HS-5 (cell line): ENCODE measurements around the gene PLAU.

ENCODE experiments used
- DNase-seq: peaks from one replicate; pipeline ENCODE4 v3.0.0-alpha.2; 2012; ENCODE audit warnings: low read depth

PLAU gene

DNA sequence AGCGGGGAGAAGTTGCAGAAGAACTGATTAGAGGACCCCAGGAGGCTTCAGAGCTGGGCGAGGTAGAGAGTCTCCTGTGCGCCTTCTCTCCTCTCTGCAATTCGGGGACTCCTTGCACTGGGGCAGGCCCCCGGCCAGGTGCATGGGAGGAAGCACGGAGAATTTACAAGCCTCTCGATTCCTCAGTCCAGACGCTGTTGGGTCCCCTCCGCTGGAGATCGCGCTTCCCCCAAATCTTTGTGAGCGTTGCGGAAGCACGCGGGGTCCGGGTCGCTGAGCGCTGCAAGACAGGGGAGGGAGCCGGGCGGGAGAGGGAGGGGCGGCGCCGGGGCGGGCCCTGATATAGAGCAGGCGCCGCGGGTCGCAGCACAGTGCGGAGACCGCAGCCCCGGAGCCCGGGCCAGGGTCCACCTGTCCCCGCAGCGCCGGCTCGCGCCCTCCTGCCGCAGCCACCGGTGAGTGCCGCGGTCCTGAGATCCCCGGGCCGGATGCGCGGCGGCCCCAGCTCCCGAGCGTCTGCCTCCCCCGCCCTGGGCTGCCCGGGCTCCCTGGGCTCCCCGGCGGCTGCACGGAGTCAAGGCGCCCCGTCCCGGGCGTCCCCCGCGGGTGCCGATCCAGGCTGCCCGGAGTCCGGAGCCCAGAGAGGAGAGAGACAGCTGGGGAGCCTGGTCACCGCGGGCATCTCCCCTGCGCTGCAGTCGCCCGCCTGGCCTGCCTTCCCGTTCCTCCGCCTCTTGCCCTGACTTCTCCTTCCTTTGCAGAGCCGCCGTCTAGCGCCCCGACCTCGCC, at the start of gene PLAU:
Gene PLAU, plus strand, starts transcription at position 369 of the 789 bp plus-strand sequence. CDS start 424 bp downstream, outside the sequence.
- DNase-seq = no peak

DNA sequence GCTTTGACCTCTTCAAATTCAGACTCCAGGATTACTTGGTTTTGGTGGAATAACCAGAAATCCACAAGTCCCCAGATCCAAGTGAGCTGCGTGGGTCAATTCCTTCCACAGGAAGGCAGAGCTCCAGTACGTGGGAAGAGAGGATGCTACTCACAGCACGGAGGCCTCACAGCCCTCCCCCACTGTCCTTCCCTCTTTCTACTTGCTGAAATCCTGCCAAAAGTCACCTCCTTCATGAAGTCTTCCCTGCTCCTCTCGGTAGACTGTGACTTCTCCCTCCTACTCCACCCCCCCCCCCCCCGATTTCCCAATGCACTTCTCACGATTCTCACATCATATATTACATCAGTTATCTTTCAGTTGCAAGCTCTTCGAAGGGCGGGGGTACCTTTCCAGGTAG, 48.9 kb upstream of the PLAU start:
- no peak for DNase-seq

- no peak for DNase-seq
Observed at GRCh38 chr10:73863039-73863817, 47.7 kb upstream of the PLAU start.

DNA sequence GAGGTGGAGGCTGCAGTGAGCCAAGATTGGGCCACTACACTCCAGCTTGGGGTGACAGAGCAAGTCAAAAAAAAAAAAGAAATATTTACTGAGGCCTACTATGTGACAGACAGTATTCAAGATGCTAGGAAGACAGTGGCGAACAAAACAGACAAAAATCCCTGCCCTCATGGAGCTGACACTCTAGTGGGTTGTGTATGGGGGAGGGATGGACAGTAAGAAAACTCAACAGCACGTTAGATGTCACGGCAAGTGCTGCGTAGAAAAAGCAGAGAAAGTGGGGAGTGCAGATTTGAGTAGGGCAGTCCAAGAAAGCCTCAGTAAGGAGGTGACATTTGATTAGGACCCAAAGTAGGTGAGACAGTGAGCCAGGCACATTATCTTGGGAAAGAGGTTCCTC, 46.7 kb upstream of the PLAU start:
- no peak for DNase-seq

DNA sequence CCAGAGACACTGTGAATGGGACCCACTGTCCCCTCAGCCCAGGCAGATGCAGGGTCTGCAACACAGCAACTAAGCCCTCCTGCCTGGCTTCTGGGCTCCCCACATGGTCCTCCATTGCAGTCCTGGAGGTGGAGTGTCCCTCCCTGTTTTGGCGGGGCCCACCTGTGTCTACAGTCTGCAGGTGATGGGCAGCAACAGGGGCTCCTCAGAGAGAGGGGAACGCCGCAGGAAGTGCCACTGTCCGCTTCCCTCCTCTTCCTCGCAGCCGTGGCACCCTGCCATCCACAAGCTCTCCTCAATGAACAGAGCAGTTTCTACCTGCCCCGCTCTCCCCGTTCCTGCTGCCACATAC, 45.8 kb upstream of the PLAU start:
- DNase-seq = no peak

GRCh38 chr10:73865459-73866442, 45.2 kb upstream of the PLAU start:
- no peak for DNase-seq

DNA sequence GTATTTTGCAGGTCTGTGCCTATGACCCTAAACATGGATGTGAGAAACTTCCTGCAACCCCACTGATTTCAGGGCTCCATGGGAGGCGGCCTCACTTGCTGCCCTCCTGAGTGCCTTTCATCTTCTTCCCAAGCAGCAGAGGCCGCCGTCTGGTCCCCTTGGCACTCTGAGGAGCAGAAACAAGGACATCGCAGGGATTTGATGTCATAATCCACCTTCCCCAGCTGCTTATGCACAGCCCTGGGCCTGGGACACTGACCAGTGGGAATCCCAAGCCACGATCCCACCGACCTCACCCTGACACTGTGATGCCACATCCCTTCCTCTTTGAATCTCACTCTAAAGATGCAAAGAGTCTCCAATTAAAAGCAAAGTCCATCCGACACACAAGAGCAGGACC, 44.3 kb upstream of the PLAU start:
- no peak for DNase-seq

- DNase-seq = no peak
Observed at GRCh38 chr10:73867126-73867807, 43.7 kb upstream of the PLAU start.

- no peak for DNase-seq
Observed at GRCh38 chr10:73867871-73868631, 42.9 kb upstream of the PLAU start.

DNA sequence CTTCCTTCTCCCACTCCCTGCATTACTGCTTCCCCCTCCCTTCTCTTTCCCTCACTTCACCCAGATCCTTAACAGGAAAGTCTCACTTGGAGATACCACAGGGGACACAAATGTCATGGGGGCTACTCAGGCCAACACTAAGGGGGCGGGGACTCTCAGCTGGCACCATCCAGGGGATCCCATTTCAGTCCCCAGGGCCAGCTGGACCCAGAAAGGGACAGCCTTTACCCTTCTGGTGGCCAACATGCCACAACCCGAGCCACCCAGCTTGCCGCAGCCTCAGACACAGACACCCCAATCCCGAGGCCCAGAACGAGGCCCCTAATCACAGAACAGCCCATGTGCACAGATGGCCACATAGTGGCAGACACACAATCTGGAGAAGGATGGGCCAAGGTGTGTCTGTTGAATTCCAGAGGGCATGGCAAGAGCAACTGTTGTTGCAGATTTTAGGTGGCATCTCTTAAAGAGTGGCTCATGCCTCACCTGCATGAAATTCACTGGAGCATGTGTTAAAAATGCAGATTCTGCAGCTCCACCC, 42.2 kb upstream of the PLAU start:
- no peak for DNase-seq

DNA sequence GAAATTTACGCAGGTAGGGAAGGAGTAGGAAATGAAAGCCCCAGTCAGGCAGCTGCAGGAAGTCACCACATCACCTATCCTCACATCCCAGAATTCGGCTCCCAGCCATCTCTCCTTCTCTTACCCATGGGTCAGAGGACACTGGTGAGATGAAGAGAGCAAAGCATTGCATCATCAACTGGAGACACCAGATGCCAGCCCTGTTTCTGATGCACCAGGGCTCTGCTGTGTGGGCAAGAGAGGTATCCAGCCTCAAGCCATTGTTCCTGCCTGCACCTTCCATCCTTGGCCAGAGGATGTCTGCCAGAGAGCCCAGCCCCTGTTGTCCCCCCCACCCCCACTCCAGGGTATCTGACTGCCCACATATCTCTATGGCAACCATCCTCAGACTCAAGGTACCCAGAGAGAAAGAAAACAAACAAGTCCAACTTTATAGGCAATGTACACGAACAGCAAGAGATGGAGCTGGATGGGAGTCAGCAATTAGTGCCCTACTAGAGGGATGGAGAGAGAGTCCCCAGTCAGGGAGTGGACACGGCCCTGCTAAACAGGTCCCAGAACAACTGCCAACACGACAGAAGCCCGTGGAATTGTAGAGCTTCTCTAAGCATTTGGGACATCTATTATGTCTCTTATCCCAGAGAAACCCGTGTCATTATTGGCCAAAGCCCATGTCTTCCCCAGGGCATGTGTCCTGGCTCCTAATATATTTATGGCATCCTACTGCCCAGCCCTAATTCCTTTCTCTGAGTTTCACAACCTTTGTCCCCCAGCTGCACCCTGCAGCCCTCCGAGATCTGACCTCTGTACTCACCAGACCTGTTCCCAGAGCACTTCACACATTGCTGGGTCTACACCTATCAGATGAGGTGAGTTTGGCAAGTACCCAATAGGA, 39.4 kb upstream of the PLAU start:
- no peak for DNase-seq

DNA sequence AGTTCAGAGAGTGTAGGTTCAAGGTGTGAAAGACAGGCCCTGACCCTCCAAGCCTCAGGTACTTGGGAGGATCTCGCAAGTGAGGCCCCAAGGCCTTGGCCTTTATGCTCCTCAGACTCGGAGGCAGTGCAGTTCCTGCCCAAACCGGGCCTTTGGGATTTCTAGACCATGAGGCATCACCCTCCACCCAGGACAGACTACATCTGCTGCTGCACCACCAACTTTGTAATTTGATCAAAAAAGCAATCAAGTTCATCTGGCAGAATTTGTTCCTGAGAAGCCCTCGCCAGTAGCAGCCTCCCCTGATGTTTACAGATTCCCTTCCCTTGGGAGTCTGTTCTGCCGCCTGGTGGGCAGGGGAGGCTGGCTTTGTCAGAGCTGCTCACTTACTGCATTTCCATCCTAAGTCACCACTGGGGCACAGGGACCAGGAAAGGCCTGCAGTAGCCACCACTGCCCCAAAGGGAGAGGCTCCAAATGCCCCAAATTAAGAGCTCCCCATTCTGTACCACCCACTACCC, 38.7 kb upstream of the PLAU start:
- DNase-seq = no peak

DNA sequence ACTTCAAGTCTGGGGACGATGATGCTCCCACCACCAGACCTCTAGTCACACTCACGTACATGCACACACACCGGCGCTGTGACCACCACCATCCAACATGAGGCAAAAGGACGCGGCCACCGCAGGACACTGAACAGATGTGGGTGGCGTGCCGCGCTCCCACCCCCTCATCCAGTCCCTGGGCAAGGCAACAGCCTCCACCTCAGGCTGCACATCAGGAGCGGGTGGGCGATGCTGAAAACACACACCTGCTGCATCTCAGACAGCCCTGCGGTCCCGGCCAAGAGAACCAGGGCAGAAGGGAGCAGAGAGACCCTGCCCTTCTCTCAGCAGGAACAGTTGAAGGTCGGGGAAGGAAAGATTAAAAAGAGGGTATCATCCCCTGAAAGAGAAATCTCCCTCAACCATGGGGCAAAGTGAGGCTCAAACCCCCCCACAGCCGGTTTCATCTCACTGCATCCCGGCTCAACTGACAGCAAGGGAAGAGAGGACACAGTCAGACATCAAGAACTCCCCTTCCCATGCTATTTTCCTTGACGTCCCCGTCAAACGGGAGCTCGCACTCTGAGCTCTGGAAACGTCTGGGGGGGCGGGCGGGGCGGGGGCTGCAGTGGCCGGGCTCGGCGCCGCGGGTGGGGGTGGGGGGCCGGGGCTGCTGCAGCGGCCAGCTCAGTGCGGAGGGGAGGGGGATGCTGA, 37.6 kb upstream of the PLAU start:
- DNase-seq = no peak

DNA sequence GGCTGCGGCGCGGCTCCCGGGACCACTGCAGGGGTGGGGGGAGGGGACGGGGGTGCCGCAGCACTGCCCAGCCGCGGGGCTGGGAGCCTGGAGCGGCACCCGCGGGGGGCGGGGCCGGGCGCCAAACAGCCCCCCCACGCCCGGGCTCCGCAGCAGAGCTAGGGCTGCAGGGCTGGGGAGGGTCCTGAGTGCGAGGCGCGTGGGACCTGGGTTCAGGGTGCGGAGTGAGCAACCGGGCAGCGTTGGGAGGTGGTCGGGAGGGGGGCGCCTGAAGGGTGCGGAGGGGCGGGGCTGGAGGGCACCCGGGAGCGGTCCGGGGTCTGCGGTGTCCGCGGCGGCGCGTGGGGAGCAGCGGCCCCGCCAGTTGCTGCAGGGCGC, 37.1 kb upstream of the PLAU start:
- no peak for DNase-seq

GRCh38 chr10:73874267-73875138, 36.4 kb upstream of the PLAU start, which contains the start of gene CAMK2G:
Gene CAMK2G, minus strand, starts transcription at chr10:73874555. Its CDS starts 94 bp downstream, at chr10:73874461.
- DNase-seq = no peak

- no peak for DNase-seq
Observed at GRCh38 chr10:73875139-73875475, 35.8 kb upstream of the PLAU start.

DNA sequence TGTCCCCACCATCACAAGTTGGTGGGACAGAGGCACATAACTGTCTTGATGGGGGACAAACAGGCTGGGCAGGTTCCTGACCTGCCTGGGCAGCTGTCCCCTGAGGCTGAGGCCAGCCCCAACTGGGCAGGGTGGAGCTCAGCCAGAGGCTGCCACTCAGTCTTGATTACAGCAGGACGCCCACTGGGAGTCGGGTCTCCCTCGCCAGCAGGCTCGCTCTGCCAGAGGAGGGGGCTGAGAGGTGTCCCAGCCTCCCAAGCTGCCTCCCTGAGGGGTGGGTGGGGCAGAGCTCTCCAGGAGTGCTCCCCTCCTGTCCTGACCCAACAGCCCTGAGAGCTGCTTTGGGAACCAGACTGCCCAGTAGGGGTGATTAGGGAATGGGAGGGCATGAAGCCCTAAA, 34.8 kb upstream of the PLAU start:
- no peak for DNase-seq

- no peak for DNase-seq
Observed at GRCh38 chr10:73876566-73876965, 34.4 kb upstream of the PLAU start.
